ENCODE data around the gene TBATA.

- TF ChIP-seq EP300 (IDR thresholded peaks at IDR 0.05) = no peak
- no peak for TF ChIP-seq CTCF (IDR thresholded peaks at IDR 0.05)
- no peak for TF ChIP-seq POLR2A (IDR thresholded peaks at IDR 0.05)
Observed at GRCh38 chr10:70780370-70780760, 4.8 kb downstream of the TBATA start.
